NB4 (cell line): Measurements from ENCODE around the gene POU4F2.

ENCODE experiments used
- DNase-seq: peaks from one replicate; pipeline ENCODE4 v3.0.0; 2010; ENCODE audit warnings: low read depth
- H3K4me3 ChIP-seq: one replicate; pipeline ENCODE4 v1.5.1; 2011; ENCODE audit warnings: mild to moderate bottlenecking, low read depth, low read length, moderate library complexity
- CTCF ChIP-seq: IDR thresholded peaks from one replicate; pipeline ENCODE4 v1.5.1; 2012; ENCODE audit warnings: low read depth, low read length
- MAX ChIP-seq: IDR thresholded peaks from 2 replicates; pipeline ENCODE4 v1.6.1; 2011; ENCODE audit warnings: low read depth, low read length
- MYC ChIP-seq: IDR thresholded peaks from 2 replicates; pipeline ENCODE4 v1.6.1; 2011; ENCODE audit warnings: low read depth, low read length
- POLR2A ChIP-seq: IDR thresholded peaks from 2 replicates; pipeline ENCODE4 v1.6.1; 2011; ENCODE audit warnings: mild to moderate bottlenecking; ENCODE audit not compliant: insufficient read length; ENCODE audit errors: extremely low read depth

The POU4F2 gene

GRCh38 chr4:146634825-146635224 lies 3.9 kb upstream of the POU4F2 start:
- no peak for DNase-seq
- no peak overlapping the region for H3K4me3 ChIP-seq
- TF ChIP-seq POLR2A (no peak), CTCF (no peak), MYC (no peak), MAX (no peak)

- no peak overlapping the region for H3K4me3 ChIP-seq
- TF ChIP-seq POLR2A (no peak), MAX (no peak), MYC (no peak), CTCF (no peak)
- no peak for DNase-seq
These were observed 916 bp upstream of the POU4F2 start for GRCh38 chr4:146637621-146638332.

- DNase-seq, result no peak
- no peak overlapping the region for H3K4me3 ChIP-seq
- TF ChIP-seq CTCF (no peak), POLR2A (no peak), MYC (no peak), MAX (no peak)
These were observed 334 bp upstream of the POU4F2 start for GRCh38 chr4:146638333-146638785.

- no peak overlapping the region for H3K4me3 ChIP-seq
- DNase-seq, result no peak
- TF ChIP-seq POLR2A, result no peak
- TF ChIP-seq MYC, result no peak
- TF ChIP-seq CTCF, result no peak
- no peak for TF ChIP-seq MAX
These were observed 826 bp downstream of the POU4F2 start for GRCh38 chr4:146639506-146639932.

- no peak for DNase-seq
- no peak for TF ChIP-seq CTCF
- TF ChIP-seq POLR2A, result no peak
- no peak for TF ChIP-seq MYC
- TF ChIP-seq MAX, result no peak
- H3K4me3 ChIP-seq, result no peak overlapping the region
These were observed 1.4 kb downstream of the POU4F2 start for GRCh38 chr4:146640021-146640464.
